GM10248 (cell line): ENCODE data around the gene IL23R.

ENCODE experiments used
- CTCF ChIA-PET: fragments of 300-600 bp; sonication (Branson Sonifier 250); formaldehyde crosslinking; extraction: SDS; loops from one replicate; lab custom pipeline; 2021; ENCODE audit warnings: antibody characterized with exemption; lab: Yijun Ruan, JAX
- POLR2A ChIA-PET: fragments of 350-650 bp; sonication (Branson Sonifier 250); formaldehyde crosslinking; extraction: SDS; loops from one replicate; lab custom pipeline; 2020; ENCODE audit warnings: antibody characterized with exemption; lab: Yijun Ruan, JAX
- DNase-seq: peaks from one replicate; pipeline ENCODE4 v3.0.0; 2012; ENCODE audit errors: extremely low spot score
- CTCF ChIP-seq: IDR thresholded peaks from 2 replicates; pipeline ENCODE4 v1.5.1; 2012; ENCODE audit warnings: mild to moderate bottlenecking, low read depth; ENCODE audit errors: extremely low read depth, missing control alignments, control extremely low read depth

The IL23R gene

GRCh38 chr1:67162954-67163353 lies 3.3 kb upstream of the IL23R start:
- ChIA-PET POLR2A (no interaction called here), CTCF (interaction anchor here (0.8 to 2.9 kb wide), 7 partner anchors 8 to 167 kb away, joined by 3 to 21 read pairs (median 4); no protein-coding TSS in a partner anchor)
- no peak for TF ChIP-seq CTCF
- DNase-seq, result peak; percentile 15

- no peak for DNase-seq
- POLR2A ChIA-PET, result no interaction called here
- CTCF ChIA-PET, result interaction anchor here (0.6 to 9.0 kb wide), 3 partner anchors 17 to 109 kb away, joined by 3 to 79 read pairs (median 21); no protein-coding TSS in a partner anchor
- no peak for TF ChIP-seq CTCF
Measured at GRCh38 chr1:67165468-67166041, 699 bp upstream of the IL23R start.

- ChIA-PET POLR2A (no interaction called here), CTCF (interaction anchor here (0.8 to 9.0 kb wide), 9 partner anchors 10 to 551 kb away, joined by 3 to 79 read pairs (median 3); no protein-coding TSS in a partner anchor)
- no peak for TF ChIP-seq CTCF
- DNase-seq, result no peak
Measured at GRCh38 chr1:67169496-67169895, 3.2 kb downstream of the IL23R start.

GRCh38 chr1:67169932-67170331 lies 3.7 kb downstream of the IL23R start:
- no peak for DNase-seq
- CTCF ChIA-PET, result interaction anchor here (0.8 to 9.0 kb wide), 7 partner anchors 9 to 43 kb away, joined by 3 to 79 read pairs (median 4); no protein-coding TSS in a partner anchor
- POLR2A ChIA-PET, result no interaction called here
- TF ChIP-seq CTCF, result no peak

- ChIA-PET POLR2A (no interaction called here), CTCF (interaction anchor here (1.1 to 9.0 kb wide), 7 partner anchors 8 to 42 kb away, joined by 3 to 79 read pairs (median 4); no protein-coding TSS in a partner anchor)
- DNase-seq, result no peak
- no peak for TF ChIP-seq CTCF
Measured at GRCh38 chr1:67170751-67171573, 4.7 kb downstream of the IL23R start.

- no peak for DNase-seq
- no peak for TF ChIP-seq CTCF
- ChIA-PET CTCF (interaction anchor here (1.1 to 9.0 kb wide), 4 partner anchors 9 to 41 kb away, joined by 3 to 79 read pairs (median 8); no protein-coding TSS in a partner anchor), POLR2A (no interaction called here)
Measured at GRCh38 chr1:67171574-67171955, 5.3 kb downstream of the IL23R start.
